B cell (primary cell): ENCODE results near the gene SLC23A3. TPM values are rescaled to one million over a fixed set of nuclear protein-coding genes. Genes with fewer than 3 reads are reported as not detected.

Experiments
- ATAC-seq: fragments of 200-7000 bp; cut with Tn5 transposase; one replicate; pipeline ENCODE4 v1.10.0; 2021; ENCODE audit warnings: low read depth, mild to moderate bottlenecking, moderate number of reproducible peaks, moderate library complexity
- CTCF ChIA-PET: fragments of 350-600 bp; sonication (Branson Sonifier 250); formaldehyde crosslinking; loops from one replicate; lab custom pipeline; 2021; ENCODE audit warnings: antibody characterized with exemption, inconsistent platforms; lab: Charles Lee
- POLR2A ChIA-PET: fragments of 350-600 bp; sonication (Branson Sonifier 250); formaldehyde crosslinking; loops from one replicate; lab custom pipeline; 2021; ENCODE audit warnings: antibody characterized with exemption; lab: Charles Lee
- DNase-seq: peaks from one replicate; pipeline ENCODE4 v3.0.0; 2013
- H2AFZ ChIP-seq: 2 replicates; pipeline ENCODE4 v1.6.1; 2012; ENCODE audit warnings: mild to moderate bottlenecking, low read depth, low read length; ENCODE audit not compliant: insufficient read depth, poor library complexity, severe bottlenecking
- H3K27ac ChIP-seq, 2 donors: 1 replicate in 1 of 2; 2 replicates in 1 of 2; pipeline ENCODE4 v1.5.1; 2012 to 2013; ENCODE audit warnings: low read length in 2 of 2, mild to moderate bottlenecking in 2 of 2, moderate library complexity in 1 of 2
- H3K27me3 ChIP-seq, 4 experiments: fragments of 200-600 bp in 1 of 4; sonication (generic) in 1 of 4; replicated peaks in 1 of 4; 1 replicate in 2 of 4; 2 replicates in 2 of 4; pipeline versions ENCODE4 v1.6.1 to v1.7.0; 2013 to 2016; ENCODE audit warnings: low read length in 3 of 4, mild to moderate bottlenecking in 2 of 4, mixed read lengths in 1 of 4, moderate library complexity in 1 of 4; ENCODE audit not compliant: insufficient read depth in 4 of 4, control insufficient read depth in 3 of 4; ENCODE audit errors: control extremely low read depth in 1 of 4
- H3K36me3 ChIP-seq, 2 experiments: replicated peaks in 1 of 2; 1 replicate in 1 of 2; 2 replicates in 1 of 2; pipeline versions ENCODE4 v1.6.1 to v1.7.1; 2013; ENCODE audit warnings: low read length in 1 of 2; ENCODE audit not compliant: insufficient read depth in 2 of 2, control insufficient read depth in 1 of 2; ENCODE audit errors: control extremely low read depth in 1 of 2, extremely low read depth in 1 of 2
- H3K4me1 ChIP-seq, 2 donors: fragments of 200-600 bp in 1 of 2; sonication (generic) in 1 of 2; 1 replicate in 1 of 2; 2 replicates in 1 of 2; pipeline versions ENCODE4 v1.5.1 to v1.6.1; 2013 to 2017; ENCODE audit warnings: low read length in 2 of 2; ENCODE audit not compliant: control insufficient read depth in 2 of 2, insufficient read depth in 2 of 2
- H3K4me2 ChIP-seq: replicated peaks from 2 replicates; pipeline ENCODE3; 2012; ENCODE audit warnings: mild to moderate bottlenecking, low read depth, low read length; ENCODE audit not compliant: poor library complexity, severe bottlenecking
- H3K4me3 ChIP-seq, 5 experiments: fragments of 200-600 bp in 1 of 5; sonication (generic) in 1 of 5; 1 replicate in 3 of 5; 2 replicates in 2 of 5; pipeline versions ENCODE4 v1.5.1 to v1.7.0; 2011 to 2016; ENCODE audit warnings: low read length in 4 of 5, mild to moderate bottlenecking in 4 of 5, low read depth in 2 of 5, control low read depth in 1 of 5, moderate library complexity in 1 of 5; ENCODE audit not compliant: insufficient read depth in 1 of 5; ENCODE audit errors: control extremely low read depth in 1 of 5, extremely low read depth in 1 of 5
- H3K79me2 ChIP-seq: fragments of 200-600 bp; sonication (generic); one replicate; pipeline ENCODE4 v1.6.0; 2016; ENCODE audit warnings: low read length; ENCODE audit not compliant: control insufficient read depth, insufficient read depth
- H3K9ac ChIP-seq: fragments of 200-600 bp; sonication (generic); 2 replicates; pipeline ENCODE4 v1.6.1; 2017; ENCODE audit warnings: mild to moderate bottlenecking, low read length, moderate library complexity
- H3K9me3 ChIP-seq, 3 donors: one replicate each; pipeline versions ENCODE4 v1.6.1 to v1.7.1; 2013; ENCODE audit warnings: low read length in 2 of 3; ENCODE audit not compliant: control insufficient read depth in 2 of 3, insufficient read depth in 1 of 3; ENCODE audit errors: control extremely low read depth in 1 of 3
- H4K20me1 ChIP-seq: 2 replicates; pipeline ENCODE4 v1.6.0; 2012; ENCODE audit warnings: mild to moderate bottlenecking, low read length; ENCODE audit not compliant: insufficient read depth, control insufficient read depth, poor library complexity, severe bottlenecking
- H3K27ac Mint-ChIP-seq: one replicate; pipeline ENCODE4 v1.8.0; 2021; ENCODE audit warnings: mixed read lengths
- H3K27me3 Mint-ChIP-seq: one replicate; pipeline ENCODE4 v1.8.0; 2021; ENCODE audit warnings: mixed read lengths
- H3K4me1 Mint-ChIP-seq: one replicate; pipeline ENCODE4 v1.8.0; 2021; ENCODE audit warnings: mixed read lengths
- H3K4me3 Mint-ChIP-seq: one replicate; pipeline ENCODE4 v1.8.0; 2021; ENCODE audit warnings: mixed read lengths
- H3K9me3 Mint-ChIP-seq: one replicate; pipeline ENCODE4 v1.8.0; 2022; ENCODE audit warnings: mixed read lengths; ENCODE audit not compliant: insufficient read depth
- EZH2 ChIP-seq: IDR thresholded peaks from 2 replicates; pipeline ENCODE4 v1.6.1; 2012; ENCODE audit warnings: borderline replicate concordance, low read depth, mild to moderate bottlenecking, moderate library complexity, low read length; ENCODE audit not compliant: insufficient read depth, poor library complexity, severe bottlenecking
- WGBS: methylation state at CpG from one replicate; pipeline ENCODE4 v1.1.5; 2013; ENCODE audit warnings: missing lambda C conversion rate; ENCODE audit not compliant: insufficient coverage; 5-methylcytosine and 5-hydroxymethylcytosine counted together
- intact Hi-C: fragments of 100-400 bp; cut with micrococcal nuclease; formaldehyde crosslinking; loops from one replicate; pipeline ENCODE4 v1.10.0; 2022
- polyA plus RNA-seq: library from polyadenylated mRNA; depleted of rRNA; stranded (reverse); fragments of >200 nt; gene quantifications from 2 replicates; pipeline ENCODE4 v1.2.3, GENCODE V29; 2012
- total RNA-seq, 2 donors: library from RNA; stranded (reverse); fragments of 120-200 nt in 1 of 2; gene quantifications; 1 replicate in 1 of 2; 2 replicates in 1 of 2; pipeline versions ENCODE4 v1.2.3 to v1.2.4, GENCODE V29; 2013 to 2022
- TF ChIP-seq, protein P1 (sequence below): fragments of 200-600 bp; IDR thresholded peaks from one replicate; pipeline ENCODE4 v1.8.0; 2022; ENCODE audit warnings: antibody characterized with exemption, mild to moderate bottlenecking

SLC23A3 gene
- total and polyA plus RNA-seq, 2 donors (not counting 1 experiment from before 2014, with no cell fraction given): 2.4 to 15.2 TPM

DNA sequence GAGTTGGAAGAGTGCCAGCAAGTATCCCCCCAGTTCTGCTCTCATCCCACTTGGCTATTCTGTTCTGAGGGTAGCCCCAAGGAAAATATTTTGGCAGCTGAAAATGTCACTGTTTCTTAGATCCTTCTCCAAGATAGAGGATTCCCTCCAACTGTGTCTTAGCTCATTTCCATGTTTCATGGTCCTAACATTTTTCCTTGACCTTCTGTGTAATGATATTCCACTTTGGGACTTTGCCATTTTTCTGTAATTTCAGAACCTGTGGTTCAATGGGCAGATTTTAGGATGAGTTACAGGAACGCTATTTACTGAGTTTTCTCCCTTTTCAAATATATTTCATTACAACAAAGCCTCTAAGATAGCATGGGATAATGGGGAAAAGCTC, 44.0 kb downstream of the SLC23A3 start:
- H3K4me2 ChIP-seq: no peak overlapping the region
- no peaks in the 10 kb centered on the region for H3K27me3 Mint-ChIP-seq
- no peak overlapping the region for H3K4me3 Mint-ChIP-seq
- H3K9ac ChIP-seq: no peak overlapping the region
- CTCF ChIA-PET: interaction anchor here (0.8 kb wide), 1 partner anchor 68 kb away, joined by 3 read pairs; no protein-coding TSS in a partner anchor
- no peak overlapping the region for H3K4me3 ChIP-seq
- H2AFZ ChIP-seq: no peak overlapping the region
- peaks cover 40% of the 10 kb centered on the region for H4K20me1 ChIP-seq
- POLR2A ChIA-PET: interaction anchor here (0.6 kb wide), 1 partner anchor 135 kb away, joined by 3 read pairs; no protein-coding TSS in a partner anchor
- TF ChIP-seq EZH2: no peak
- TF ChIP-seq, protein P1, sequence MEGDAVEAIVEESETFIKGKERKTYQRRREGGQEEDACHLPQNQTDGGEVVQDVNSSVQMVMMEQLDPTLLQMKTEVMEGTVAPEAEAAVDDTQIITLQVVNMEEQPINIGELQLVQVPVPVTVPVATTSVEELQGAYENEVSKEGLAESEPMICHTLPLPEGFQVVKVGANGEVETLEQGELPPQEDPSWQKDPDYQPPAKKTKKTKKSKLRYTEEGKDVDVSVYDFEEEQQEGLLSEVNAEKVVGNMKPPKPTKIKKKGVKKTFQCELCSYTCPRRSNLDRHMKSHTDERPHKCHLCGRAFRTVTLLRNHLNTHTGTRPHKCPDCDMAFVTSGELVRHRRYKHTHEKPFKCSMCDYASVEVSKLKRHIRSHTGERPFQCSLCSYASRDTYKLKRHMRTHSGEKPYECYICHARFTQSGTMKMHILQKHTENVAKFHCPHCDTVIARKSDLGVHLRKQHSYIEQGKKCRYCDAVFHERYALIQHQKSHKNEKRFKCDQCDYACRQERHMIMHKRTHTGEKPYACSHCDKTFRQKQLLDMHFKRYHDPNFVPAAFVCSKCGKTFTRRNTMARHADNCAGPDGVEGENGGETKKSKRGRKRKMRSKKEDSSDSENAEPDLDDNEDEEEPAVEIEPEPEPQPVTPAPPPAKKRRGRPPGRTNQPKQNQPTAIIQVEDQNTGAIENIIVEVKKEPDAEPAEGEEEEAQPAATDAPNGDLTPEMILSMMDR: no peak
- H3K4me1 ChIP-seq: no peaks in the 10 kb centered on the region
- WGBS: no CpG with 5 or more reads among the region's 1 CpG
- ATAC-seq: no peak
- no peak for DNase-seq
- H3K27ac ChIP-seq: no peak overlapping the region
- intact Hi-C loops: no loop called here
- H3K36me3 ChIP-seq: peaks cover 0 to 15% of the 10 kb centered on the region in 2 experiments
- no peaks in the 10 kb centered on the region for H3K9me3 ChIP-seq
- H3K9me3 Mint-ChIP-seq: no peaks in the 10 kb centered on the region
- peaks cover 2% of the 10 kb centered on the region for H3K4me1 Mint-ChIP-seq
- H3K79me2 ChIP-seq: peaks cover 12% of the 10 kb centered on the region
- no peaks in the 10 kb centered on the region for H3K27me3 ChIP-seq
- H3K27ac Mint-ChIP-seq: no peak overlapping the region

DNA sequence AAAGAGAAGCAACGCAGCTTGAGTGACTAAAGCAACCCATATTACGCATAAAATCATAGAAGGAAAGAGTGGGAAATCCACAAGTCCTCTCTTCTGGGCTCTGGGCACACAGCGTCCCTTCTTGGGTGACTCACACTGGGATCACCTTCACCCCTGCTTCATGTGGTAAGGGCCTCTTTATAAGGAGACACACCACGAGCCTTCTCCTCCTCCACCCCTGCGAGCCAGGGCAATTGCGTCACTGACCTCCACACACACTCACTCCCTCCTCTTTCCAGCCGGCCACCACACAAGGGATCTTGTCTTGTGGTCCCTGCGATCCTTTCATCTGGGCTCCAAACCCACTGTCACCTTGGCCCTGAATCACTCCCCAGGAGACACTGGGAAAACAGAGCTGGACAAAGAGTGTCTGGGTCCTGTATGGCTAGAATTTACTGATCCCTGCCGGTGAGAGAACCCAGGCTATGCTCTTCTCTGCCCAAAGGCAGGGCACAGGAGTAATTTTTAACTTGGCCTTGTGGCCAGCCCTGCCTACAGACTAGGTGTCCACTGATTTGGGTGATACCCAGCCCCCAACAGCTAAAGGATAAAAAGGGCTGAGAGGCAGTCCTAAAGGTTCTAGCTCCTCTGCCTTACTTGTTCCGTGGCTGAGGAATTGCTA, 44.5 kb downstream of the SLC23A3 start:
- no peaks in the 10 kb centered on the region for H3K9me3 Mint-ChIP-seq
- H3K27me3 Mint-ChIP-seq: no peaks in the 10 kb centered on the region
- no peak overlapping the region for H3K27ac Mint-ChIP-seq
- Histone ChIP-seq H3K9ac (no peak overlapping the region), H3K4me1 (no peaks in the 10 kb centered on the region), H3K79me2 (peaks cover 12% of the 10 kb centered on the region), H3K36me3 (peaks cover 0 to 15% of the 10 kb centered on the region in 2 experiments), H3K27ac (no peak overlapping the region), H3K4me3 (no peak overlapping the region), H3K4me2 (no peak overlapping the region), H3K27me3 (no peaks in the 10 kb centered on the region), H4K20me1 (peaks cover 44% of the 10 kb centered on the region), H3K9me3 (no peaks in the 10 kb centered on the region), H2AFZ (no peak overlapping the region)
- POLR2A ChIA-PET: no interaction called here
- H3K4me1 Mint-ChIP-seq: peaks cover 2% of the 10 kb centered on the region
- H3K4me3 Mint-ChIP-seq: no peak overlapping the region
- 97% methylated on average over 9 of the region's 10 CpGs for WGBS
- ATAC-seq (no peak), DNase-seq (no peak)
- intact Hi-C loops: no loop called here
- TF ChIP-seq EZH2: no peak
- TF ChIP-seq, protein P1: no peak
- CTCF ChIA-PET: interaction anchor here (0.8 to 1.6 kb wide), 2 partner anchors 67 to 68 kb away, joined by 3 to 5 read pairs; no protein-coding TSS in a partner anchor
